CD4-positive, alpha-beta T cell treated with Interleukin-17A for 1 hour (primary cell): ENCODE measurements around the gene MYCN.

Experiments used
- DNase-seq: peaks from one replicate; pipeline ENCODE4 v3.0.0-alpha.2; 2020

The MYCN gene

GRCh38 chr2:15932394-15933183, 7.8 kb upstream of the MYCN start:
- no peak for DNase-seq

DNA sequence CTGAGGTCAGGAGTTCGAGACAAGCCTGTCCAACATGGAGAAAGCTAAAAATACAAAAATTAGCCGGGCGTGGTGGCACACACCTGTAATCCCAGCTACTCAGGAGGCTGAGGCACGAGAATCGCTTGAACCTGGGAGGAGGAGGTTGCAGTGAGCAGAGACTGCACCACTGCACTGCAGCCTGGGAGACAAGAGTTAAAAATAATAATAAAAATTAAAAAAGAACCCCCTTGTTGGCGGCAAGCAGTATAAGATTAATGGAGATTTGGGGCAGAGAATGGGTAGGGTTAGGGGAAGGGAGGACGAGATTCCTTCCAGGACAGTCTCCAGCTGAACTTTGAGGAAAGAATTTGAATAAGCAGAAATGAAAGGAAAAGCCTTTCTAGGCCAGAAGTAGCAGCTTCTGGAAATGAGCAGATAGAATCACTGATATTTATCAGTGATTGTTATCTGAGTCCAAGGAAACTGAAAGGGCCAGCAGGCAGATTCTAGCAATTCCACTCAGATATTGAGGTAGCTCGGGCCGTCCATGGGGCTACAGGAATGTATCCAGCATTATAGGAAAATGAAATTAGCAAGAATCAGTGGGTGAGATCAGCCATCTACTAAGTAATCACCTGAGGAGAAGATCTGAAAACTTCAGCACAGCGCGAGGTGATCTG, 7.0 kb upstream of the MYCN start:
- no peak for DNase-seq

GRCh38 chr2:15934291-15934945, 5.9 kb upstream of the MYCN start:
- DNase-seq, result no peak

DNA sequence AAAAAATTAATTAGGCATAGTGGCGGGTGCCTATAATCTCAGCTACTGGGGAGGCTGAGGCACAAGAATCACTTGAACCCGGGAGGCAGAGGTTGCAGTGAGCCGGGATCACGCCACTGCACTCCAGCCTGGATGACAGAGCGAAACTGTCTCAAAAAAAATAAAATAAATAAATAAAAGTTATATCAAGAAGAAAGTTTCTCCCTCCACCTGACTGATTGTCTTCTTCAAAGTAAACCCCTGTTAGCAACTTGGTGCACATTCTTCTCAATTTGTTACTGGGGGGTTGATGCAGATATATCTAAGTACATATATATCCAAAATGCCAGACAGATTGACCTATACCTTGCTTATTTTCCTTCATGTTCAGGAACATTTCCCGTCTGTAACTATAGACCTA, 5.2 kb upstream of the MYCN start:
- DNase-seq, result no peak

- DNase-seq, result no peak
Measured at GRCh38 chr2:15935675-15936074, 4.7 kb upstream of the MYCN start.

DNA sequence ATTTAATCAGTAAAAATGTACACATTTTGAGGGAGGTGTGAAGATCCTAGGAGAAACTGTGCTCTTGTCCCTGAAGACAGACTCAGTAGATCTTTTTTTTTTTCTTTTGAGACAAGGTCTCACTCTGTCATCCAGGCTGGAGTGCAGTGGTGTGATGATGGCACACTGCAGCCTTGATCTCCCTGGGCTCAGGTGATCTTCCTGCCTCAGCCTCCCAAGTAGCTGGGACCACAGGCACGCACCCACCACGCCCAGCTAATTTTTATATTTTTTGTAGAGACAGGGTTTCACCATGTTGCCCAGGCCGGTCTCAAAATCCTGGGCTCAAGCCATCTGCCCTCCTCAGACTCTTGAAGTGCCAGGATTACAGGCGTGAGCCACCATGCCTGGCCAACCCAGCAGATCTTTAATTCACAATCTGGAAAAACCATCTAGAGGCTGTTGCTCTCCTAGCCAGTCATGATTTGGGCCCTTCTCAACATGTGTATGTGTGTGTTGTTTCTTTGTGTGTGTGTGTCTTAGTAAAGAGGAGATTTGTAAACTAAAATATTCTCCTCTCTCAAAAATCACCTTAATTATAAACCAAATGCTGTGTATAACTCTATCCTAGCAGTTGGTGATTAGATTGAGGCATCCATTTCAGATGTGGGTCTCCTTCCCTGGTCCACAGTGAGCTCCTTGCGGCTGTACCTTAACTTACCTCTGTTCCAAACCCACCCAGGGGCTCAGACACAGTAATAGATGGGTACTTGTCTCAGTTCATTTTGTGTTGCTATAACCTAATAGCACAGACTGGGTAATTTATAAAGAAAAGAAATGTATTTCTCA, 3.9 kb upstream of the MYCN start:
- DNase-seq, result no peak

DNA sequence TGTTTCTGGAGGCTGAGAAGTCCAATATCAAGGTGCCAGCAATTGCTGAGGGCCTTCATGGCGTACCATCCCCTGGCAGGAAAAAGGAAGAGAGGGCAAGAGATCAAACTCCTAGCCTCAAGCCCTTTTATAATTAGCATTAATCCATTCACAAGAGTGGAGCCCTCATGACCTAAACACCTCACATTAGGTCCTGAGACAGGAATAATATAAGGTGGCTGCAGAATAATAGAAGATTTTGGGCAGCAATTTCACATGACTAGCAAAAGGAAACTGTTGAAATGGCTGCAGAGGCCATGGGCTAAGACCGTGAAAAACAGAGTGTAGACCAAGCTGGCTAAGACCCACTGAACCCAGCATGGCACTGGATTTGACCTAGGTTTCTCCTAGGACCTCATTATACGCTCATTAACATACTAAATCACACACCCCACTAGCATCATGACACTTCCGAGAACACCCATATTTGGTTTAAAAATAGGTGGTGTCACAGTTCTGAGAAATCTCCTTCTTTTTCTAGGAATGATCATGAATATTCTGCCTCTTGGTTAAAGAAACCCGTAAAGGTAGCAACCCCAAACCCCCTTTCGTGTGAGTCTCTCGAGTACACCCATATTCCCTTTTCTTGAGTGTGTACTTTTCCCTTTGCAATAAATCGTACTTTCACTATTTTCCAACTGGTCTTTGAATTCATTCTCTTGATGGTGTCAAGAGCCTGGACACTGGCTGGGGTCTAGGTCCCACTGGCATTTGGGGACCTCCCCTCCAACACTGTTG, 3.1 kb upstream of the MYCN start:
- DNase-seq, result no peak

DNA sequence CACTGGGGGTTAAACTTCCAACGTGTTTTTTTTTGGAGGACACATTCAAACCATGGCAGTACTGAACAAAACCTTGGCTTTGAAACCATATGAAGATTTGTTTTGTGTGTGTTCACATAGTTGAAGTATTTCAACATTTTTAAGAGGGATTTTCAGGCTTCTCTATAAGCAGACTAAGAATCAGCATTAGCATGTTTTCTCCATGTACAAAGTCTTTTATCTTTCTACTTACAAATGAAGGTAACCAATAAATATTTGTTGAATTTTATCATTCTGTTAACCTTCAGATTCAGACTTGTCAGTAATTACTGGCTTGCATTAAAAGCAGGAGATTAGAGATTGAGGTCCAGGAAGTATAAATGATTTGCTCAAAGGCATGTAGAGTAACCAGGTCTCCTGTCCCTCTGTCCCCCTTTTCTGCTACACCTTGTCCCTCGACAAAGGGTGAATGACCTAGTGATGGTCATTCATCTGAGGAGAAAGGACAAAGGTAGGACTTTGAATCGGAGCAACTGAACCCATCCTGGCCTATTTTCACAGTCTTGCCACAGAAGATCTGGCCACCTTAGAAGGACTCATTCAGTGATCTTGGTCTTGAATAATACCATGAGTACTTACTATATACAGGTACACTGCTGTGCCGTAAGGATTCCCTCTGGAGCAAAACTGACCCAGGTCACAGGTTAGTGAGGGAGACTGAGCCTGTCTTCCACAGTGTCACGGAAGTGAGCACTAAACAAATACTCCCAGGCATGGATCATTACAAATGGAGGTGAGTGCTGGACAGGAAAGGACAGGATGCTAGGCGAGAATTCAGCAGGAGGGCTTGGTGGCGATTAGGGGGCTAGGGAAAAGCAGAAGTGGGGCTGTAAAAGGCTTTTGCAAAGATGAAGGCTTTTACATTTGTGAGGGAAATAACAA, 2.2 kb upstream of the MYCN start:
- DNase-seq, result no peak

DNA sequence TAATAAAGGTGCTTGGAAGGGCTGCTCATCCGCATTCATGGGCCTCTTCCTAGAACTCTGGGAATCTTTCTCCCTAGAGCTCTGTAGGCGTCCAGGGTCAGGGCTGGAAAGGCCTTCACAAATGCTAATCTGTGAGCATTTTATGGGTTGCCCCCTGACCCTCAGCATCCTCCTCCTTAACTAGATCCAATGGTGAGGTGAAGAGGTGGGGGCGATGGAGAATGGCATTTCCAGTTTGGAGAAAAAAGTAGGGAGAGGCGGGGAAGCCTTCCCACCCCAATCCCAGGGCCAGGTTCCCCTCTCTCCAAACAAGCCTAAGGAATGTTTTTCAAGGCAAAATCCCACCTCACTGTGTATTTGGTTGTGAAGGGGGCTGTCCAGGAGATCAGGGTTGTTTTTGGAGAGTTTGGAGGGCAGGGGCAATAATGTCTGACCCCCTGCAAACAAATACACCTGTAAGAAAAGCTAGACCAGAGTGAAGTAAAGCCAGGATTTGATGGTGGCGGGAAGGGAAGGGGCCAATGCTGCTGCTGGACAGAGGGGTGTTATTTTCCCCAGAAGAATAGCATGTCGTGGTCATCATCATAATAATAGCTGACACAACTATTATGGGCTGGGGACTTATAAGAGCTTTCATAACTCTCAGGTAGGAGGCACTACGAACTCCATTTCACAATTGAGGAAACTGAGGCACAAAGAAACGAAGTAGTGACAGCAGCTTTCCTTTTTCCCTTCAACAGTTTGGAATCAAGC, 1.4 kb upstream of the MYCN start:
- DNase-seq, result no peak

DNA sequence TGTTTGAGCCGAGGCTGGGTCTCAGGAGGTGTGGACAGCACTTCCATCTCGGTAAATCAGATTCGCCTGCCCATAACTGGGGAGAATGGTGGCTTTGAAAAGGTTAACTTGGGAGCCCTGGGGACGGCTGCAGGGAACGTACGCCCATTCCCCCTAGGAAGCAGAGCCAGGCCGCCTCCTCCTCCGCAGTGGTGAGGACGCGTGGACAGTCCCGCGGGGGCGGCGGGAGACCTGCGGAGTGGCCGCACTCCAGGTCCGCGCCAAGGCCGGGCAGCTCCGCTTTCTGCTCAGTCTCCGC, 845 bp upstream of the MYCN start:
- DNase-seq, result no peak

- no peak for DNase-seq
Measured at GRCh38 chr2:15940661-15941480, 521 bp downstream of the MYCN start.

GRCh38 chr2:15941481-15941850, 1.1 kb downstream of the MYCN start:
- no peak for DNase-seq

DNA sequence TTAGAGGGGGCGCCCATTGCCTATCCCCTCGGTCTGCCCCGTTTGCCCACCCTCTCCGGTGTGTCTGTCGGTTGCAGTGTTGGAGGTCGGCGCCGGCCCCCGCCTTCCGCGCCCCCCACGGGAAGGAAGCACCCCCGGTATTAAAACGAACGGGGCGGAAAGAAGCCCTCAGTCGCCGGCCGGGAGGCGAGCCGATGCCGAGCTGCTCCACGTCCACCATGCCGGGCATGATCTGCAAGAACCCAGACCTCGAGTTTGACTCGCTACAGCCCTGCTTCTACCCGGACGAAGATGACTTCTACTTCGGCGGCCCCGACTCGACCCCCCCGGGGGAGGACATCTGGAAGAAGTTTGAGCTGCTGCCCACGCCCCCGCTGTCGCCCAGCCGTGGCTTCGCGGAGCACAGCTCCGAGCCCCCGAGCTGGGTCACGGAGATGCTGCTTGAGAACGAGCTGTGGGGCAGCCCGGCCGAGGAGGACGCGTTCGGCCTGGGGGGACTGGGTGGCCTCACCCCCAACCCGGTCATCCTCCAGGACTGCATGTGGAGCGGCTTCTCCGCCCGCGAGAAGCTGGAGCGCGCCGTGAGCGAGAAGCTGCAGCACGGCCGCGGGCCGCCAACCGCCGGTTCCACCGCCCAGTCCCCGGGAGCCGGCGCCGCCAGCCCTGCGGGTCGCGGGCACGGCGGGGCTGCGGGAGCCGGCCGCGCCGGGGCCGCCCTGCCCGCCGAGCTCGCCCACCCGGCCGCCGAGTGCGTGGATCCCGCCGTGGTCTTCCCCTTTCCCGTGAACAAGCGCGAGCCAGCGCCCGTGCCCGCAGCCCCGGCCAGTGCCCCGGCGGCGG, 1.7 kb downstream of the MYCN start:
- DNase-seq, result no peak

GRCh38 chr2:15942711-15943345, 2.5 kb downstream of the MYCN start:
- no peak for DNase-seq

- DNase-seq, result no peak
Measured at GRCh38 chr2:15943378-15944280, 3.3 kb downstream of the MYCN start.

DNA sequence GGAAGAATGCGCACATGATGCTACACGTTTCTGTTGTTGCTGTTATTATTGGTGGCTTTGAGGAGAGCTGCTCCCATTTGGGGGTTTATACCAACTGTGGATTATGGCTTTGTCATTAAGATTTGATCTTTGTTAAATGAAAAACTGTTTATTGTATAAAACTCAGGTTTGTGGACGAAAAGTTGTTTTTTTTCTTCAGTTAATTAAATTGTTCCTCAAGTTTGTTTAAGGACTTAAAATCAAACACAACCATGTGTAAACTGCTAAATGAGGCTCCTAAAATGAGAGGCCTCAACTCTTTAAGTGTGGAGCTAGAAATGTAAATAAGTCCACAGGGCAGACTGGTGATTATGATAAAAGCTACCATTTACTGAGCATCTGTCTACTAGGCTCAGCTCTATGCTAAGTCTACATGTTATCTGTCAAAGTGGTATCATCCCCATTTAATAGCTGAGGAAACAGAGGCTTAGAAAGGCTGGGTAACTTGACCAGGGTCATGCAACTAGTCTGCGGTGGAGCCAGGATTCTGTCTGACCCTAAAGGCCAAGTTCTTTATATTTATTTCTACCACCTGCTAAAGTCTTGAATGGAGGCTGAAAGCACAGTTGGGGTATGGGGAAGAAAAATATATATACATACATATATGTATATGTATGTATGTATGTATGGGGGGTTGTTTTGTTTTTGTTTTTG, 4.1 kb downstream of the MYCN start:
- no peak for DNase-seq
